Measurements from ENCODE around the gene GABPB1.
A peak's percentile ranks its signal among the peaks of the same experiment; 100 is the strongest.

Gene GABPB1

GRCh38 chr15:50295966-50296365 lies 59.0 kb downstream of the GABPB1 start:
- Histone ChIP-seq H3K4me2 (no peak overlapping the region), H3K79me2 (ENCODE audit: insufficient read depth, low read depth) (no peaks in the 10 kb centered on the region), H3K9ac (no peak overlapping the region), H3K27ac (no peak overlapping the region), H2AFZ (ENCODE audit: low read depth) (no peak overlapping the region), H3K27me3 (ENCODE audit: insufficient read depth, low read depth) (no peaks in the 10 kb centered on the region), H3K4me3 (IDR thresholded peaks at IDR 0.05; ENCODE audit: insufficient read depth, low read depth, low read length) (no peak overlapping the region), H3K36me3 (ENCODE audit: insufficient read depth) (peaks cover 4% of the 10 kb centered on the region; the same call in 1 of the 2 replicates), H3K4me1 (ENCODE audit: low read depth, poor library complexity, severe bottlenecking) (no peaks in the 10 kb centered on the region), H4K20me1 (ENCODE audit: insufficient read depth) (no peaks in the 10 kb centered on the region)
- no peak for TF ChIP-seq CTCF (conservative IDR thresholded peaks at IDR 0.05; ENCODE audit: low read depth, low read length)

GRCh38 chr15:50289749-50290148 lies 65.2 kb downstream of the GABPB1 start:
- no peaks in the 10 kb centered on the region; the same call in 1 of the 2 replicates for H3K36me3 ChIP-seq (ENCODE audit: insufficient read depth)
- no peak overlapping the region for H3K4me3 ChIP-seq (IDR thresholded peaks at IDR 0.05; ENCODE audit: insufficient read depth, low read depth, low read length)
- TF ChIP-seq CTCF (conservative IDR thresholded peaks at IDR 0.05; ENCODE audit: low read depth, low read length): no peak

GRCh38 chr15:50287324-50288116 lies 67.5 kb downstream of the GABPB1 start:
- H3K4me2 ChIP-seq: no peak overlapping the region
- peaks cover 20% of the 10 kb centered on the region for H3K4me1 ChIP-seq (ENCODE audit: low read depth, poor library complexity, severe bottlenecking)
- H3K27me3 ChIP-seq (ENCODE audit: insufficient read depth, low read depth): no peaks in the 10 kb centered on the region
- no peak overlapping the region for H3K9ac ChIP-seq
- H2AFZ ChIP-seq (ENCODE audit: low read depth): no peak overlapping the region
- H3K27ac ChIP-seq: no peak overlapping the region
- H3K79me2 ChIP-seq (ENCODE audit: insufficient read depth, low read depth): no peaks in the 10 kb centered on the region
- no peaks in the 10 kb centered on the region for H4K20me1 ChIP-seq (ENCODE audit: insufficient read depth)
- no peak overlapping the region for H3K4me3 ChIP-seq (IDR thresholded peaks at IDR 0.05; ENCODE audit: insufficient read depth, low read depth, low read length)
- H3K36me3 ChIP-seq (ENCODE audit: insufficient read depth): no peaks in the 10 kb centered on the region; the same call in 1 of the 2 replicates
- no peak for TF ChIP-seq CTCF (conservative IDR thresholded peaks at IDR 0.05; ENCODE audit: low read depth, low read length)

More at GRCh38 chr15:50289749-50290148, 65.2 kb downstream of the GABPB1 start:
- Histone ChIP-seq H3K79me2 (ENCODE audit: insufficient read depth, low read depth) (no peaks in the 10 kb centered on the region), H3K9ac (no peak overlapping the region), H3K4me1 (ENCODE audit: low read depth, poor library complexity, severe bottlenecking) (peaks cover 20% of the 10 kb centered on the region), H3K27ac (peak overlapping the region; percentile 3; the same call in 1 of the 2 replicates), H4K20me1 (ENCODE audit: insufficient read depth) (no peaks in the 10 kb centered on the region), H3K27me3 (ENCODE audit: insufficient read depth, low read depth) (no peaks in the 10 kb centered on the region), H3K4me2 (peak overlapping the region; percentile 45), H2AFZ (ENCODE audit: low read depth) (no peak overlapping the region)

GRCh38 chr15:50281427-50281826 lies 73.6 kb downstream of the GABPB1 start:
- no peak overlapping the region for H3K4me3 ChIP-seq (IDR thresholded peaks at IDR 0.05; ENCODE audit: insufficient read depth, low read depth, low read length)
- no peaks in the 10 kb centered on the region for H3K36me3 ChIP-seq (ENCODE audit: insufficient read depth)
- H3K27ac ChIP-seq: no peak overlapping the region
- no peaks in the 10 kb centered on the region for H3K27me3 ChIP-seq (ENCODE audit: insufficient read depth, low read depth)
- H4K20me1 ChIP-seq (ENCODE audit: insufficient read depth): no peaks in the 10 kb centered on the region
- H3K4me2 ChIP-seq: no peak overlapping the region
- no peaks in the 10 kb centered on the region for H3K79me2 ChIP-seq (ENCODE audit: insufficient read depth, low read depth)
- TF ChIP-seq CTCF (conservative IDR thresholded peaks at IDR 0.05; ENCODE audit: low read depth, low read length): no peak
- H2AFZ ChIP-seq (ENCODE audit: low read depth): no peak overlapping the region
- no peaks in the 10 kb centered on the region for H3K4me1 ChIP-seq (ENCODE audit: low read depth, poor library complexity, severe bottlenecking)
- H3K9ac ChIP-seq: no peak overlapping the region

Measured in KMS-11 (cell line).